ENCODE measurements around the gene RRAD.

GRCh38 chr16:66958857-66959703 is 33.7 kb upstream of the RRAD start:
- TF ChIP-seq, protein P1, sequence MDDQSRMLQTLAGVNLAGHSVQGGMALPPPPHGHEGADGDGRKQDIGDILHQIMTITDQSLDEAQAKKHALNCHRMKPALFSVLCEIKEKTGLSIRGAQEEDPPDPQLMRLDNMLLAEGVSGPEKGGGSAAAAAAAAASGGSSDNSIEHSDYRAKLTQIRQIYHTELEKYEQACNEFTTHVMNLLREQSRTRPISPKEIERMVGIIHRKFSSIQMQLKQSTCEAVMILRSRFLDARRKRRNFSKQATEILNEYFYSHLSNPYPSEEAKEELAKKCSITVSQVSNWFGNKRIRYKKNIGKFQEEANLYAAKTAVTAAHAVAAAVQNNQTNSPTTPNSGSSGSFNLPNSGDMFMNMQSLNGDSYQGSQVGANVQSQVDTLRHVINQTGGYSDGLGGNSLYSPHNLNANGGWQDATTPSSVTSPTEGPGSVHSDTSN (CRISPR knock-in tag; IDR thresholded peaks at IDR 0.05), result no peak
- TF ChIP-seq, protein P2, sequence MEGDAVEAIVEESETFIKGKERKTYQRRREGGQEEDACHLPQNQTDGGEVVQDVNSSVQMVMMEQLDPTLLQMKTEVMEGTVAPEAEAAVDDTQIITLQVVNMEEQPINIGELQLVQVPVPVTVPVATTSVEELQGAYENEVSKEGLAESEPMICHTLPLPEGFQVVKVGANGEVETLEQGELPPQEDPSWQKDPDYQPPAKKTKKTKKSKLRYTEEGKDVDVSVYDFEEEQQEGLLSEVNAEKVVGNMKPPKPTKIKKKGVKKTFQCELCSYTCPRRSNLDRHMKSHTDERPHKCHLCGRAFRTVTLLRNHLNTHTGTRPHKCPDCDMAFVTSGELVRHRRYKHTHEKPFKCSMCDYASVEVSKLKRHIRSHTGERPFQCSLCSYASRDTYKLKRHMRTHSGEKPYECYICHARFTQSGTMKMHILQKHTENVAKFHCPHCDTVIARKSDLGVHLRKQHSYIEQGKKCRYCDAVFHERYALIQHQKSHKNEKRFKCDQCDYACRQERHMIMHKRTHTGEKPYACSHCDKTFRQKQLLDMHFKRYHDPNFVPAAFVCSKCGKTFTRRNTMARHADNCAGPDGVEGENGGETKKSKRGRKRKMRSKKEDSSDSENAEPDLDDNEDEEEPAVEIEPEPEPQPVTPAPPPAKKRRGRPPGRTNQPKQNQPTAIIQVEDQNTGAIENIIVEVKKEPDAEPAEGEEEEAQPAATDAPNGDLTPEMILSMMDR (tag by site-specific recombination; IDR thresholded peaks at IDR 0.05), result no peak
- TF ChIP-seq, protein P3, sequence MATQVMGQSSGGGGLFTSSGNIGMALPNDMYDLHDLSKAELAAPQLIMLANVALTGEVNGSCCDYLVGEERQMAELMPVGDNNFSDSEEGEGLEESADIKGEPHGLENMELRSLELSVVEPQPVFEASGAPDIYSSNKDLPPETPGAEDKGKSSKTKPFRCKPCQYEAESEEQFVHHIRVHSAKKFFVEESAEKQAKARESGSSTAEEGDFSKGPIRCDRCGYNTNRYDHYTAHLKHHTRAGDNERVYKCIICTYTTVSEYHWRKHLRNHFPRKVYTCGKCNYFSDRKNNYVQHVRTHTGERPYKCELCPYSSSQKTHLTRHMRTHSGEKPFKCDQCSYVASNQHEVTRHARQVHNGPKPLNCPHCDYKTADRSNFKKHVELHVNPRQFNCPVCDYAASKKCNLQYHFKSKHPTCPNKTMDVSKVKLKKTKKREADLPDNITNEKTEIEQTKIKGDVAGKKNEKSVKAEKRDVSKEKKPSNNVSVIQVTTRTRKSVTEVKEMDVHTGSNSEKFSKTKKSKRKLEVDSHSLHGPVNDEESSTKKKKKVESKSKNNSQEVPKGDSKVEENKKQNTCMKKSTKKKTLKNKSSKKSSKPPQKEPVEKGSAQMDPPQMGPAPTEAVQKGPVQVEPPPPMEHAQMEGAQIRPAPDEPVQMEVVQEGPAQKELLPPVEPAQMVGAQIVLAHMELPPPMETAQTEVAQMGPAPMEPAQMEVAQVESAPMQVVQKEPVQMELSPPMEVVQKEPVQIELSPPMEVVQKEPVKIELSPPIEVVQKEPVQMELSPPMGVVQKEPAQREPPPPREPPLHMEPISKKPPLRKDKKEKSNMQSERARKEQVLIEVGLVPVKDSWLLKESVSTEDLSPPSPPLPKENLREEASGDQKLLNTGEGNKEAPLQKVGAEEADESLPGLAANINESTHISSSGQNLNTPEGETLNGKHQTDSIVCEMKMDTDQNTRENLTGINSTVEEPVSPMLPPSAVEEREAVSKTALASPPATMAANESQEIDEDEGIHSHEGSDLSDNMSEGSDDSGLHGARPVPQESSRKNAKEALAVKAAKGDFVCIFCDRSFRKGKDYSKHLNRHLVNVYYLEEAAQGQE (tag by site-specific recombination; IDR thresholded peaks at IDR 0.05), result no peak
- no peak for TF ChIP-seq ZNF518A (tag by site-specific recombination; conservative IDR thresholded peaks at IDR 0.05; ENCODE audit: low read depth)
- TF ChIP-seq, protein P4, sequence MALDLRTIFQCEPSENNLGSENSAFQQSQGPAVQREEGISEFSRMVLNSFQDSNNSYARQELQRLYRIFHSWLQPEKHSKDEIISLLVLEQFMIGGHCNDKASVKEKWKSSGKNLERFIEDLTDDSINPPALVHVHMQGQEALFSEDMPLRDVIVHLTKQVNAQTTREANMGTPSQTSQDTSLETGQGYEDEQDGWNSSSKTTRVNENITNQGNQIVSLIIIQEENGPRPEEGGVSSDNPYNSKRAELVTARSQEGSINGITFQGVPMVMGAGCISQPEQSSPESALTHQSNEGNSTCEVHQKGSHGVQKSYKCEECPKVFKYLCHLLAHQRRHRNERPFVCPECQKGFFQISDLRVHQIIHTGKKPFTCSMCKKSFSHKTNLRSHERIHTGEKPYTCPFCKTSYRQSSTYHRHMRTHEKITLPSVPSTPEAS (tag by site-specific recombination; IDR thresholded peaks at IDR 0.05), result no peak
- no peak for TF ChIP-seq ATF2 (tag by site-specific recombination; IDR thresholded peaks at IDR 0.05; ENCODE audit: low read depth)
- no peak for TF ChIP-seq ZNF473 (tag by site-specific recombination; IDR thresholded peaks at IDR 0.05)
- no peak for TF ChIP-seq ZNF280D (tag by site-specific recombination; IDR thresholded peaks at IDR 0.05)
- no peak for TF ChIP-seq HOXD13 (CRISPR knock-in tag; IDR thresholded peaks at IDR 0.05; ENCODE audit: borderline replicate concordance)
- TF ChIP-seq ZNF423 (tag by site-specific recombination; IDR thresholded peaks at IDR 0.05), result no peak
- TF ChIP-seq YY1 (tag by site-specific recombination; IDR thresholded peaks at IDR 0.05), result no peak

Measured in HEK293 (cell line).